Endodermal cell (in vitro differentiated cells): ENCODE measurements around the gene MEIS3. TPM values are rescaled to one million over a fixed set of nuclear protein-coding genes. Genes with fewer than 3 reads are reported as not detected.
A peak's percentile ranks its signal among the peaks of the same experiment; 100 is the strongest.

Experiments used
- DNase-seq: peaks from one replicate; pipeline ENCODE4 v3.0.0-alpha.2; 2017
- H3K27ac ChIP-seq: 2 replicates; pipeline ENCODE4 v1.5.1; 2013; ENCODE audit warnings: mild to moderate bottlenecking, low read depth, low read length, moderate library complexity
- H3K27me3 ChIP-seq: 2 replicates; pipeline ENCODE4 v1.6.1; 2013; ENCODE audit warnings: mild to moderate bottlenecking, low read length, moderate library complexity; ENCODE audit not compliant: insufficient read depth, control insufficient read depth, poor library complexity, severe bottlenecking
- H3K36me3 ChIP-seq: 2 replicates; pipeline ENCODE4 v1.7.0; 2013; ENCODE audit warnings: mild to moderate bottlenecking, low read length, moderate library complexity; ENCODE audit not compliant: control insufficient read depth, insufficient read depth
- H3K4me1 ChIP-seq: one replicate; pipeline ENCODE4 v1.7.0; 2013; ENCODE audit warnings: low read length; ENCODE audit not compliant: control insufficient read depth, insufficient read depth
- H3K4me3 ChIP-seq: 2 replicates; pipeline ENCODE4 v1.5.1; 2013; ENCODE audit warnings: mild to moderate bottlenecking, low read length, moderate library complexity
- H3K9ac ChIP-seq: 2 replicates; pipeline ENCODE4 v1.6.1; 2013; ENCODE audit warnings: mild to moderate bottlenecking, low read length, moderate library complexity; ENCODE audit not compliant: poor library complexity, severe bottlenecking; ENCODE audit errors: extremely low read depth
- H3K9me3 ChIP-seq: 2 replicates; pipeline ENCODE4 v1.6.1; 2013; ENCODE audit warnings: mild to moderate bottlenecking, low read length, moderate library complexity; ENCODE audit not compliant: control insufficient read depth
- H3K27ac Mint-ChIP-seq: 2 replicates; pipeline ENCODE4 v1.8.0; 2020; ENCODE audit warnings: mixed read lengths
- H3K27me3 Mint-ChIP-seq: 2 replicates; pipeline ENCODE4 v1.8.0; 2021; ENCODE audit warnings: mild to moderate bottlenecking, mixed read lengths; ENCODE audit not compliant: insufficient read depth
- H3K36me3 Mint-ChIP-seq: 2 replicates; pipeline ENCODE4 v1.8.0; 2020; ENCODE audit warnings: low read depth, mixed read lengths
- H3K4me1 Mint-ChIP-seq: 2 replicates; pipeline ENCODE4 v1.8.0; 2020; ENCODE audit warnings: mixed read lengths
- H3K4me3 Mint-ChIP-seq: 2 replicates; pipeline ENCODE4 v1.8.0; 2020; ENCODE audit warnings: mild to moderate bottlenecking, moderate library complexity, mixed read lengths
- H3K9me3 Mint-ChIP-seq: 2 replicates; pipeline ENCODE4 v1.8.0; 2020; ENCODE audit warnings: mild to moderate bottlenecking, mixed read lengths
- WGBS, 2 experiments: methylation state at CpG; one replicate each; pipeline versions ENCODE4 v1.1.5 to v1.1.7; 2013; ENCODE audit warnings: missing lambda C conversion rate in 2 of 2, mixed read lengths in 1 of 2; ENCODE audit not compliant: insufficient coverage in 1 of 2, insufficient read length in 1 of 2; 5-methylcytosine and 5-hydroxymethylcytosine counted together
- total RNA-seq, 2 donors: library from RNA; stranded (reverse); fragmentation: NEBNext Ultra II Directional in 1 of 2; extraction: Animal tissue kit (Norgen Biotek cat#: 25700) in 1 of 2; gene quantifications; 2 replicates in 1 of 2; 3 replicates in 1 of 2; pipeline ENCODE4 v1.2.1, GENCODE V29; 2021
- TF ChIP-seq, protein P1 (sequence below): fragments of 200-600 bp; sonication (generic); conservative IDR thresholded peaks from 2 replicates; pipeline ENCODE4 v1.5.0; 2021; ENCODE audit warnings: antibody characterized with exemption, mild to moderate bottlenecking

MEIS3 gene
- total RNA-seq, 2 donors from 2014 or later = 47.7 to 132 TPM

DNA sequence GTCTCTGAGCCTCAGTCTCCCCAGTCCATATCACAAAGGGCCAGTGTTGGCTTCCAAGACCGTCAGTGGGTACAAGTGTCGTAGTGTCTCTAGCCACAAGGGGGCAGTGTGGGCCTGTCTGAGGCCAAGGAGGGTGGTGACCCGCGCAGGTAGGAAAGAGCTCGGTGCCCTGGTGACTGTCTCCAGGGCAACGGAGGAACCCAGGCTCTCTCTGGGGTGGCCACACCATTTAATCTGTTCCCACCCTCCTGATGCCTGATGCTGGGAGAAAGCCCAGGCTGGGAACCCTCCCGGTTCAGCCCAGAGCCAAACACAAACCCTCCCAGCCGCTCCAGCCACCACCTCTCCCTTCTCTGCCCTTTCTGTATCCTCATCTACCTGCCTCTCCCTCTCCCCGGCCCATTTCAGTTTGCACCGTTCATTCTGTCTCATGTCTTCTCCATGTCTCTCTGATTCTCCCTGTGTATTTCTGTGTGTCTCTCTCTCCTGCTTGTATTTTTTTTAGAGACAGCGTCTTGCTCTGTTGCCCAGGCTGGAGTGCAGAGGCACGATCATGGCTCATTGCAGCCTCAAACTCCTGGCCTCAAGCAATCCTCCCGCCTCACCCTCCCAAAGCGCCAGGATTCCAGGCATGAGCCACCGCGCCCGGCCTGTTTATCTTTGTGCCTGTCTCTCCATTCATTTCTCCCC lies 17.5 kb upstream of the MEIS3 start:
- Histone ChIP-seq H3K4me1 (no peaks in the 10 kb centered on the region), H3K9me3 (no peaks in the 10 kb centered on the region), H3K27me3 (no peaks in the 10 kb centered on the region), H3K4me3 (no peak overlapping the region), H3K36me3 (no peaks in the 10 kb centered on the region), H3K27ac (no peak overlapping the region), H3K9ac (no peak overlapping the region)
- Mint-ChIP-seq H3K36me3 (no peaks in the 10 kb centered on the region), H3K27ac (no peak overlapping the region), H3K4me1 (no peaks in the 10 kb centered on the region), H3K4me3 (no peak overlapping the region), H3K27me3 (peaks cover 10% of the 10 kb centered on the region), H3K9me3 (no peaks in the 10 kb centered on the region)
- WGBS, 2 experiments = 41 to 45% methylated on average over 14 to 17 of the region's 17 CpGs
- TF ChIP-seq, protein P1, sequence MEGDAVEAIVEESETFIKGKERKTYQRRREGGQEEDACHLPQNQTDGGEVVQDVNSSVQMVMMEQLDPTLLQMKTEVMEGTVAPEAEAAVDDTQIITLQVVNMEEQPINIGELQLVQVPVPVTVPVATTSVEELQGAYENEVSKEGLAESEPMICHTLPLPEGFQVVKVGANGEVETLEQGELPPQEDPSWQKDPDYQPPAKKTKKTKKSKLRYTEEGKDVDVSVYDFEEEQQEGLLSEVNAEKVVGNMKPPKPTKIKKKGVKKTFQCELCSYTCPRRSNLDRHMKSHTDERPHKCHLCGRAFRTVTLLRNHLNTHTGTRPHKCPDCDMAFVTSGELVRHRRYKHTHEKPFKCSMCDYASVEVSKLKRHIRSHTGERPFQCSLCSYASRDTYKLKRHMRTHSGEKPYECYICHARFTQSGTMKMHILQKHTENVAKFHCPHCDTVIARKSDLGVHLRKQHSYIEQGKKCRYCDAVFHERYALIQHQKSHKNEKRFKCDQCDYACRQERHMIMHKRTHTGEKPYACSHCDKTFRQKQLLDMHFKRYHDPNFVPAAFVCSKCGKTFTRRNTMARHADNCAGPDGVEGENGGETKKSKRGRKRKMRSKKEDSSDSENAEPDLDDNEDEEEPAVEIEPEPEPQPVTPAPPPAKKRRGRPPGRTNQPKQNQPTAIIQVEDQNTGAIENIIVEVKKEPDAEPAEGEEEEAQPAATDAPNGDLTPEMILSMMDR = peak; percentile 92
- DNase-seq = peak; percentile 95

DNA sequence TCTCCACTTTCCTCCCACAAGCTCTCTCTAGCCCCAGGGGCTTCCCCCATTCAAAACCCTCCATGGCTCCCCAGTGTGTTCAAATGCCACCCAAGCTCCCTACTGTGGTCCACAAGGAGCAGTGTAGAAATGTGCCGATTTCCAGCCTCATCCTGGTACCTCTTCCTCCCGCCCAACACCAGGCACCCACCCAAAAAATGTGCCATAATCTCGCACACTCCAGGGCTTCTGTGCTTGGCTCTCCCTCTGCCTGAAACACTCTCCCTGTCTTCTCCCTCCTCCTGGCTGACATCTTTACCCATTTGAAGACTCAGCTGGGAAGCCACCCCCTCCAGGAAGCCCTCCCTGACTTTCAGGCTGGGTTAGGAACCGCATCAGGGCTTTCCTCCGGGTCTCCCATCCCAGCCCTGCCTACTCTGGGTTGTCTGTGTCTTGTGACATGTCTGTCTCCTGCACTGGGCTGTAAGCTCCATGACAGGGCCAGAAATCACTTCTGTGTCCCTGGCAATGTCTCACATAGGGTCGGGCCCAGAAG lies 16.6 kb upstream of the MEIS3 start:
- no peak overlapping the region for H3K9ac ChIP-seq
- no peaks in the 10 kb centered on the region for H3K36me3 ChIP-seq
- H3K27ac ChIP-seq = no peak overlapping the region
- H3K4me3 ChIP-seq = no peak overlapping the region
- no peak for DNase-seq
- H3K9me3 Mint-ChIP-seq = no peaks in the 10 kb centered on the region
- no peaks in the 10 kb centered on the region for H3K9me3 ChIP-seq
- 88 to 92% methylated on average over 5 to 6 of the region's 6 CpGs for WGBS, 2 experiments
- H3K36me3 Mint-ChIP-seq = no peaks in the 10 kb centered on the region
- TF ChIP-seq, protein P1 = no peak
- peaks cover 16% of the 10 kb centered on the region for H3K27me3 Mint-ChIP-seq
- H3K4me1 Mint-ChIP-seq = no peaks in the 10 kb centered on the region
- H3K27me3 ChIP-seq = no peaks in the 10 kb centered on the region
- no peak overlapping the region for H3K4me3 Mint-ChIP-seq
- no peak overlapping the region for H3K27ac Mint-ChIP-seq
- no peaks in the 10 kb centered on the region for H3K4me1 ChIP-seq

DNA sequence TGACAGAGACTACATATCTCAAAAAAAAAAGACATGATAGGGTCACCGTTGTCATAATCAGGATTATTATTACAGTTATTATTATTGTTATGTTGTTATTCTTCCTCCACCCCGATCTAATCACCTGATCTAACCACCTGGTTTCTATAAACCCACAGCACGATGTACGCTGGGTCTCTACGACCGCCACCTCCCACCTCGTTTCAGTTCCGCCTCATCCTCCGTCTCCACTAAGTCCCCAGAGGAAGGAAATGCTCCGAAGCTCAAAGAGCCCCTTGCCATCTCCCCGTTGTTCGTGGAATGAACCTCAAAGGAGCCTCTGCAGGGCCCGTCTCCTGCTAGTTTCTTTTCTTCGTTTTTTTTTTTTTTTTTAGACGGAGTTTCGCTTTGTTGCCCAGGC lies 15.9 kb upstream of the MEIS3 start:
- no peaks in the 10 kb centered on the region for H3K9me3 ChIP-seq
- Mint-ChIP-seq H3K4me1 (no peaks in the 10 kb centered on the region), H3K27ac (no peak overlapping the region), H3K9me3 (no peaks in the 10 kb centered on the region), H3K36me3 (no peaks in the 10 kb centered on the region), H3K4me3 (no peak overlapping the region), H3K27me3 (peaks cover 24% of the 10 kb centered on the region)
- H3K27ac ChIP-seq = no peak overlapping the region
- 78 to 81% methylated on average over 8 to 15 of the region's 16 CpGs for WGBS, 2 experiments
- no peaks in the 10 kb centered on the region for H3K36me3 ChIP-seq
- DNase-seq = no peak
- peaks cover 6% of the 10 kb centered on the region for H3K27me3 ChIP-seq
- no peak overlapping the region for H3K9ac ChIP-seq
- no peaks in the 10 kb centered on the region for H3K4me1 ChIP-seq
- TF ChIP-seq, protein P1 = no peak
- no peak overlapping the region for H3K4me3 ChIP-seq
